WTC11 (cell line): ENCODE data around the gene DAZAP2. TPM values are rescaled to one million over a fixed set of nuclear protein-coding genes. Genes with fewer than 3 reads are reported as not detected.

Source experiments
- ATF2 ChIP-seq: sonication (generic); formaldehyde crosslinking; IDR thresholded peaks from 2 replicates; pipeline ENCODE4 v1.8.1; 2022; ENCODE audit warnings: low read depth, missing genetic modification reagents, borderline replicate concordance
- CBFB ChIP-seq: sonication (generic); formaldehyde crosslinking; IDR thresholded peaks from 2 replicates; pipeline ENCODE4 v1.8.1; 2022; ENCODE audit warnings: mild to moderate bottlenecking, low read depth, missing genetic modification reagents
- CREB1 ChIP-seq: sonication (generic); formaldehyde crosslinking; IDR thresholded peaks from 2 replicates; pipeline ENCODE4 v1.8.0; 2023; ENCODE audit warnings: mild to moderate bottlenecking, missing genetic modification reagents
- ELF4 ChIP-seq: sonication (generic); formaldehyde crosslinking; IDR thresholded peaks from 2 replicates; pipeline ENCODE4 v1.8.1; 2022; ENCODE audit warnings: low read depth, mild to moderate bottlenecking, moderate library complexity, missing genetic modification reagents
- GTF2I ChIP-seq: fragments of 250-450 bp; sonication (Bioruptor Pico); conservative IDR thresholded peaks from 2 replicates; pipeline ENCODE4 v1.4.0; 2021; ENCODE audit warnings: mild to moderate bottlenecking
- JUN ChIP-seq: sonication (generic); formaldehyde crosslinking; IDR thresholded peaks from 2 replicates; pipeline ENCODE4 v1.8.0; 2023; ENCODE audit warnings: mild to moderate bottlenecking, missing genetic modification reagents
- NFE2L1 ChIP-seq: sonication (generic); formaldehyde crosslinking; IDR thresholded peaks from 2 replicates; pipeline ENCODE4 v1.8.1; 2023; ENCODE audit warnings: missing genetic modification reagents
- OVOL2 ChIP-seq: fragments of 250-450 bp; sonication (Bioruptor Pico); IDR thresholded peaks from 2 replicates; pipeline ENCODE4 v1.9.0; 2021; ENCODE audit warnings: mild to moderate bottlenecking, borderline replicate concordance
- PRDM15 ChIP-seq: sonication (generic); formaldehyde crosslinking; IDR thresholded peaks from 2 replicates; pipeline ENCODE4 v1.8.0; 2022; ENCODE audit warnings: missing genetic modification reagents
- SMAD4 ChIP-seq: sonication (generic); formaldehyde crosslinking; IDR thresholded peaks from 2 replicates; pipeline ENCODE4 v1.8.0; 2022; ENCODE audit warnings: mild to moderate bottlenecking, missing genetic modification reagents
- ZNF219 ChIP-seq: sonication (generic); formaldehyde crosslinking; IDR thresholded peaks from 2 replicates; pipeline ENCODE4 v1.8.0; 2023; ENCODE audit warnings: missing genetic modification reagents, mild to moderate bottlenecking, borderline replicate concordance
- ZNF416 ChIP-seq: fragments of 250-450 bp; sonication (Bioruptor Pico); IDR thresholded peaks from 2 replicates; pipeline ENCODE4 v1.9.0; 2021; ENCODE audit warnings: mild to moderate bottlenecking, inconsistent platforms
- ZNF425 ChIP-seq: fragments of 250-450 bp; sonication (Bioruptor Pico); conservative IDR thresholded peaks from 2 replicates; pipeline ENCODE4 v1.9.0; 2021; ENCODE audit warnings: mild to moderate bottlenecking
- total RNA-seq: library from RNA; stranded (reverse); gene quantifications from 3 replicates; pipeline ENCODE4 v1.2.3, GENCODE V29; 2021
- TF ChIP-seq, protein P1 (sequence below): fragments of 200-600 bp; IDR thresholded peaks from 2 replicates; pipeline ENCODE4 v1.8.0; 2022; ENCODE audit warnings: antibody characterized with exemption
- TF ChIP-seq, protein P2 (sequence below): fragments of 250-450 bp; sonication (Bioruptor Pico); IDR thresholded peaks from 2 replicates; pipeline ENCODE4 v1.9.0; 2021; ENCODE audit warnings: mild to moderate bottlenecking, borderline replicate concordance
- TF ChIP-seq, protein P3 (sequence below): sonication (generic); formaldehyde crosslinking; conservative IDR thresholded peaks from 2 replicates; pipeline ENCODE4 v1.8.1; 2023; ENCODE audit warnings: mild to moderate bottlenecking, low read depth, missing genetic modification reagents, moderate library complexity

DAZAP2 gene
- total RNA-seq, 1 experiment from 2014 or later = 35.8 TPM

DNA sequence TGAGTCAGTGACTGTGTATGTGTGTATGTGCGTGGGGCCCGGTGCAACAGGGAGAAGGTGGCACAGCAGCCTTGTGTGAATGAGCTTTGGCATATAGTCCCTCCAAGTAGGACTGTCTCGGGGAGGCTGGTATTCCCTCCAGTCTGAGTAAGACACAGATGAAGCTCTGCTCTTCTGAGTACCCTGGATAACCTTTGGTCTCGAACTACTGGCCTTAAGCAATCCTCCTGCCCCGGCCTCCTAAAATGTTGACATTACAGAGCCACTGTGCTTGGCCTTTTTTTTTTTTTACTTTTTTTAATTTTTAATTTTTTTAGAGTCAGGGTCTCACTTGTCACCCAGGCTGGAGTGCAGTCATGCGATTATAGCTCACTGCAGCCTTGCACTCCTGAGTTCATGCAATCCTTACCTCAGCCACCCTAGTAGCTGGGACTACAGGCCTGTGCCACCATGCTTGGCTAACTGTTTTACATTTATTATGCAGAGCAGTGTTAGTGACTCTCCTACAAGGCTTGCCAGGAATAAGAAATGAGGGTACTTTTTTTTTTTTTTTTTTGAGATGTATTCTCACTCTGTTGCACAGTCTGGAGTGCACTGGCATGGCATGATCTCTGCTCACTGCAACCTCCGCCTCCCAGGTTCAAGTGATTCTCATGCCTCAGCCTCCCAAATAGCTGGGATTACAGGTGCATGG is 9.4 kb upstream of the DAZAP2 start (continued):
- no peak for TF ChIP-seq ZNF425 (CRISPR knock-in tag)
- TF ChIP-seq, protein P1, sequence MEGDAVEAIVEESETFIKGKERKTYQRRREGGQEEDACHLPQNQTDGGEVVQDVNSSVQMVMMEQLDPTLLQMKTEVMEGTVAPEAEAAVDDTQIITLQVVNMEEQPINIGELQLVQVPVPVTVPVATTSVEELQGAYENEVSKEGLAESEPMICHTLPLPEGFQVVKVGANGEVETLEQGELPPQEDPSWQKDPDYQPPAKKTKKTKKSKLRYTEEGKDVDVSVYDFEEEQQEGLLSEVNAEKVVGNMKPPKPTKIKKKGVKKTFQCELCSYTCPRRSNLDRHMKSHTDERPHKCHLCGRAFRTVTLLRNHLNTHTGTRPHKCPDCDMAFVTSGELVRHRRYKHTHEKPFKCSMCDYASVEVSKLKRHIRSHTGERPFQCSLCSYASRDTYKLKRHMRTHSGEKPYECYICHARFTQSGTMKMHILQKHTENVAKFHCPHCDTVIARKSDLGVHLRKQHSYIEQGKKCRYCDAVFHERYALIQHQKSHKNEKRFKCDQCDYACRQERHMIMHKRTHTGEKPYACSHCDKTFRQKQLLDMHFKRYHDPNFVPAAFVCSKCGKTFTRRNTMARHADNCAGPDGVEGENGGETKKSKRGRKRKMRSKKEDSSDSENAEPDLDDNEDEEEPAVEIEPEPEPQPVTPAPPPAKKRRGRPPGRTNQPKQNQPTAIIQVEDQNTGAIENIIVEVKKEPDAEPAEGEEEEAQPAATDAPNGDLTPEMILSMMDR = no peak
- no peak for TF ChIP-seq ATF2 (CRISPR knock-in tag)
- TF ChIP-seq, protein P2, sequence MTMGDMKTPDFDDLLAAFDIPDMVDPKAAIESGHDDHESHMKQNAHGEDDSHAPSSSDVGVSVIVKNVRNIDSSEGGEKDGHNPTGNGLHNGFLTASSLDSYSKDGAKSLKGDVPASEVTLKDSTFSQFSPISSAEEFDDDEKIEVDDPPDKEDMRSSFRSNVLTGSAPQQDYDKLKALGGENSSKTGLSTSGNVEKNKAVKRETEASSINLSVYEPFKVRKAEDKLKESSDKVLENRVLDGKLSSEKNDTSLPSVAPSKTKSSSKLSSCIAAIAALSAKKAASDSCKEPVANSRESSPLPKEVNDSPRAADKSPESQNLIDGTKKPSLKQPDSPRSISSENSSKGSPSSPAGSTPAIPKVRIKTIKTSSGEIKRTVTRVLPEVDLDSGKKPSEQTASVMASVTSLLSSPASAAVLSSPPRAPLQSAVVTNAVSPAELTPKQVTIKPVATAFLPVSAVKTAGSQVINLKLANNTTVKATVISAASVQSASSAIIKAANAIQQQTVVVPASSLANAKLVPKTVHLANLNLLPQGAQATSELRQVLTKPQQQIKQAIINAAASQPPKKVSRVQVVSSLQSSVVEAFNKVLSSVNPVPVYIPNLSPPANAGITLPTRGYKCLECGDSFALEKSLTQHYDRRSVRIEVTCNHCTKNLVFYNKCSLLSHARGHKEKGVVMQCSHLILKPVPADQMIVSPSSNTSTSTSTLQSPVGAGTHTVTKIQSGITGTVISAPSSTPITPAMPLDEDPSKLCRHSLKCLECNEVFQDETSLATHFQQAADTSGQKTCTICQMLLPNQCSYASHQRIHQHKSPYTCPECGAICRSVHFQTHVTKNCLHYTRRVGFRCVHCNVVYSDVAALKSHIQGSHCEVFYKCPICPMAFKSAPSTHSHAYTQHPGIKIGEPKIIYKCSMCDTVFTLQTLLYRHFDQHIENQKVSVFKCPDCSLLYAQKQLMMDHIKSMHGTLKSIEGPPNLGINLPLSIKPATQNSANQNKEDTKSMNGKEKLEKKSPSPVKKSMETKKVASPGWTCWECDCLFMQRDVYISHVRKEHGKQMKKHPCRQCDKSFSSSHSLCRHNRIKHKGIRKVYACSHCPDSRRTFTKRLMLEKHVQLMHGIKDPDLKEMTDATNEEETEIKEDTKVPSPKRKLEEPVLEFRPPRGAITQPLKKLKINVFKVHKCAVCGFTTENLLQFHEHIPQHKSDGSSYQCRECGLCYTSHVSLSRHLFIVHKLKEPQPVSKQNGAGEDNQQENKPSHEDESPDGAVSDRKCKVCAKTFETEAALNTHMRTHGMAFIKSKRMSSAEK (CRISPR knock-in tag) = no peak
- TF ChIP-seq ZNF219 = no peak
- TF ChIP-seq, protein P3, sequence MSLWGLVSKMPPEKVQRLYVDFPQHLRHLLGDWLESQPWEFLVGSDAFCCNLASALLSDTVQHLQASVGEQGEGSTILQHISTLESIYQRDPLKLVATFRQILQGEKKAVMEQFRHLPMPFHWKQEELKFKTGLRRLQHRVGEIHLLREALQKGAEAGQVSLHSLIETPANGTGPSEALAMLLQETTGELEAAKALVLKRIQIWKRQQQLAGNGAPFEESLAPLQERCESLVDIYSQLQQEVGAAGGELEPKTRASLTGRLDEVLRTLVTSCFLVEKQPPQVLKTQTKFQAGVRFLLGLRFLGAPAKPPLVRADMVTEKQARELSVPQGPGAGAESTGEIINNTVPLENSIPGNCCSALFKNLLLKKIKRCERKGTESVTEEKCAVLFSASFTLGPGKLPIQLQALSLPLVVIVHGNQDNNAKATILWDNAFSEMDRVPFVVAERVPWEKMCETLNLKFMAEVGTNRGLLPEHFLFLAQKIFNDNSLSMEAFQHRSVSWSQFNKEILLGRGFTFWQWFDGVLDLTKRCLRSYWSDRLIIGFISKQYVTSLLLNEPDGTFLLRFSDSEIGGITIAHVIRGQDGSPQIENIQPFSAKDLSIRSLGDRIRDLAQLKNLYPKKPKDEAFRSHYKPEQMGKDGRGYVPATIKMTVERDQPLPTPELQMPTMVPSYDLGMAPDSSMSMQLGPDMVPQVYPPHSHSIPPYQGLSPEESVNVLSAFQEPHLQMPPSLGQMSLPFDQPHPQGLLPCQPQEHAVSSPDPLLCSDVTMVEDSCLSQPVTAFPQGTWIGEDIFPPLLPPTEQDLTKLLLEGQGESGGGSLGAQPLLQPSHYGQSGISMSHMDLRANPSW = no peak
- TF ChIP-seq ZNF416 (CRISPR knock-in tag) = no peak
- TF ChIP-seq CBFB = no peak
- no peak for TF ChIP-seq OVOL2 (CRISPR knock-in tag)
- no peak for TF ChIP-seq CREB1
- TF ChIP-seq ELF4 (CRISPR knock-in tag) = no peak
- no peak for TF ChIP-seq PRDM15 (CRISPR knock-in tag)
- no peak for TF ChIP-seq SMAD4 (CRISPR knock-in tag)
- no peak for TF ChIP-seq NFE2L1 (CRISPR knock-in tag)
- no peak for TF ChIP-seq JUN (CRISPR knock-in tag)
- TF ChIP-seq GTF2I (CRISPR knock-in tag) = no peak
